Measurements from ENCODE around the gene PLEKHS1. TPM values are rescaled to one million over a fixed set of nuclear protein-coding genes. Genes with fewer than 3 reads are reported as not detected.

The PLEKHS1 gene
- total RNA-seq, 1 experiment from 2014 or later = not detected

GRCh38 chr10:113775686-113776294 is 24.3 kb downstream of the PLEKHS1 start:
- Histone ChIP-seq H3K79me2 (ENCODE audit: insufficient read depth, low read length) (no peaks in the 10 kb centered on the region), H3T11ph (ENCODE audit: low read length) (no peak overlapping the region), H2BK12ac (ENCODE audit: insufficient read length, low read depth, low read length) (no peak overlapping the region), H2BK5ac (ENCODE audit: insufficient read length, low read length) (no peak overlapping the region), H4K5ac (ENCODE audit: insufficient read length, low read depth, low read length) (no peak overlapping the region), H4K8ac (replicated peaks; ENCODE audit: insufficient read length, low read depth, low read length) (no peak overlapping the region), H2AK5ac (ENCODE audit: insufficient read length, low read length) (no peak overlapping the region), H3K27ac (ENCODE audit: insufficient read length, low read depth, low read length) (no peak overlapping the region), H3K27me3 (ENCODE audit: insufficient read depth, low read length) (no peaks in the 10 kb centered on the region), H4K20me1 (ENCODE audit: control insufficient read depth, insufficient read depth, insufficient read length) (no peaks in the 10 kb centered on the region), H2BK20ac (ENCODE audit: low read depth, low read length, poor library complexity, severe bottlenecking) (no peak overlapping the region), H4K91ac (ENCODE audit: insufficient read length, low read depth, low read length) (no peak overlapping the region), H3K4ac (ENCODE audit: low read depth, low read length) (no peak overlapping the region), H3K9me3 (ENCODE audit: control insufficient read depth, low read depth, low read length) (no peaks in the 10 kb centered on the region), H3K9ac (ENCODE audit: extremely low read depth, insufficient read length, low read length) (no peak overlapping the region), H3K4me2 (ENCODE audit: insufficient read depth, insufficient read length, low read length) (no peak overlapping the region), H3K79me1 (ENCODE audit: insufficient read depth, low read depth, low read length, poor library complexity, severe bottlenecking) (no peaks in the 10 kb centered on the region), H2BK15ac (ENCODE audit: low read depth, low read length) (no peak overlapping the region), H3K56ac (ENCODE audit: insufficient read length, low read depth, low read length) (no peak overlapping the region), H3K18ac (ENCODE audit: insufficient read length, low read depth, low read length) (no peak overlapping the region), H3K23ac (ENCODE audit: insufficient read length, low read depth, low read length) (no peak overlapping the region), H2BK120ac (ENCODE audit: low read depth, low read length, poor library complexity, severe bottlenecking) (no peak overlapping the region), H3K14ac (ENCODE audit: insufficient read depth, low read length) (no peak overlapping the region), H2AFZ (ENCODE audit: low read length) (no peak overlapping the region), H3K23me2 (ENCODE audit: insufficient read length, low read depth, low read length, poor library complexity, severe bottlenecking) (no peaks in the 10 kb centered on the region), H3K4me1 (ENCODE audit: insufficient read depth, low read length) (no peaks in the 10 kb centered on the region)
- H3K36me3 Mint-ChIP-seq (ENCODE audit: insufficient read depth in 1 of 3, low read depth in 3 of 3) = no peaks in the 10 kb centered on the region
- no peak overlapping the region for H3K4me3 Mint-ChIP-seq
- peaks cover 9% of the 10 kb centered on the region in 2 experiments for H3K4me1 Mint-ChIP-seq
- H3K9me3 Mint-ChIP-seq = no peaks in the 10 kb centered on the region
- no CpG with 5 or more reads among the region's 4 CpGs for WGBS (ENCODE audit: extremely low coverage, insufficient read length, low lambda C conversion rate)
- peak; percentile 48; the same call in 2 of the 3 replicates for TF ChIP-seq CTCF (conservative IDR thresholded peaks at IDR 0.05)
- H3K27me3 Mint-ChIP-seq (ENCODE audit: low read depth) = no peaks in the 10 kb centered on the region; the same call in 1 of the 2 replicates
- DNase-seq = no peak
- H3K27ac Mint-ChIP-seq = peak overlapping the region in 1 of 3 experiments; percentile 19; a peak in 1 of 7 replicates
